Activated naive CD4-positive, alpha-beta T cell treated with anti-CD3 and anti-CD28 coated beads, Interleukin-2, amount 10 ng/mL, durations not matched to agents 7 days and 5 days (primary cell): ENCODE results near the gene PARD3.

Source experiments
- CTCF ChIA-PET: fragments of 350-600 bp; sonication (Branson Sonifier 250); formaldehyde crosslinking; loops from one replicate; lab custom pipeline; 2021; ENCODE audit warnings: antibody characterized with exemption; lab: Charles Lee
- DNase-seq: peaks from one replicate; pipeline ENCODE4 v3.0.0-alpha.2; 2020
- H3K27ac Mint-ChIP-seq: one replicate; pipeline ENCODE4 v1.8.0; 2021; ENCODE audit warnings: mild to moderate bottlenecking, moderate library complexity, mixed read lengths
- H3K27me3 Mint-ChIP-seq: one replicate; pipeline ENCODE4 v1.8.0; 2021; ENCODE audit warnings: mild to moderate bottlenecking, mixed read lengths
- H3K36me3 Mint-ChIP-seq: one replicate; pipeline ENCODE4 v1.8.0; 2021; ENCODE audit warnings: mixed read lengths
- H3K4me1 Mint-ChIP-seq: one replicate; pipeline ENCODE4 v1.8.0; 2021; ENCODE audit warnings: mixed read lengths
- H3K4me3 Mint-ChIP-seq: one replicate; pipeline ENCODE4 v1.8.0; 2021; ENCODE audit warnings: mild to moderate bottlenecking, moderate library complexity, mixed read lengths
- H3K9me3 Mint-ChIP-seq: one replicate; pipeline ENCODE4 v1.8.0; 2021; ENCODE audit warnings: mixed read lengths

The PARD3 gene

GRCh38 chr10:34523017-34523767 is 291.9 kb downstream of the PARD3 start:
- Mint-ChIP-seq H3K27ac (no peak overlapping the region), H3K4me1 (peaks cover 2% of the 10 kb centered on the region), H3K9me3 (no peaks in the 10 kb centered on the region), H3K27me3 (no peaks in the 10 kb centered on the region), H3K36me3 (no peaks in the 10 kb centered on the region), H3K4me3 (no peak overlapping the region)
- CTCF ChIA-PET: interaction anchor here (1.8 kb wide), 1 partner anchor 114 kb away, joined by 14 read pairs; no protein-coding TSS in a partner anchor
- no peak for DNase-seq

GRCh38 chr10:34522546-34522945 is 292.6 kb downstream of the PARD3 start:
- Mint-ChIP-seq H3K9me3 (no peaks in the 10 kb centered on the region), H3K4me3 (no peak overlapping the region), H3K27me3 (no peaks in the 10 kb centered on the region), H3K4me1 (peaks cover 2% of the 10 kb centered on the region), H3K27ac (no peak overlapping the region), H3K36me3 (no peaks in the 10 kb centered on the region)
- no peak for DNase-seq
- CTCF ChIA-PET: interaction anchor here (1.3 to 1.8 kb wide), 2 partner anchors 115 to 117 kb away, joined by 3 to 14 read pairs; no protein-coding TSS in a partner anchor

GRCh38 chr10:34520510-34520909 is 294.6 kb downstream of the PARD3 start:
- Mint-ChIP-seq H3K27me3 (no peaks in the 10 kb centered on the region), H3K36me3 (no peaks in the 10 kb centered on the region), H3K27ac (no peak overlapping the region), H3K9me3 (no peaks in the 10 kb centered on the region), H3K4me3 (no peak overlapping the region), H3K4me1 (peaks cover 2% of the 10 kb centered on the region)
- DNase-seq: no peak
- CTCF ChIA-PET: interaction anchor here (1.1 kb wide), 1 partner anchor 118 kb away, joined by 4 read pairs; no protein-coding TSS in a partner anchor

GRCh38 chr10:34520084-34520483 is 295.0 kb downstream of the PARD3 start:
- CTCF ChIA-PET: interaction anchor here (1.1 kb wide), 1 partner anchor 118 kb away, joined by 4 read pairs; no protein-coding TSS in a partner anchor
- Mint-ChIP-seq H3K36me3 (no peaks in the 10 kb centered on the region), H3K27ac (no peak overlapping the region), H3K27me3 (no peaks in the 10 kb centered on the region), H3K4me3 (no peak overlapping the region), H3K9me3 (no peaks in the 10 kb centered on the region), H3K4me1 (peaks cover 2% of the 10 kb centered on the region)
- DNase-seq: no peak

- CTCF ChIA-PET: no interaction called here
- Mint-ChIP-seq H3K4me1 (no peaks in the 10 kb centered on the region), H3K36me3 (no peaks in the 10 kb centered on the region), H3K27me3 (no peaks in the 10 kb centered on the region), H3K27ac (no peak overlapping the region), H3K9me3 (no peaks in the 10 kb centered on the region), H3K4me3 (no peak overlapping the region)
- DNase-seq: no peak
Observed at GRCh38 chr10:34514290-34514689, 300.8 kb downstream of the PARD3 start.

- no peaks in the 10 kb centered on the region for H3K27me3 Mint-ChIP-seq
Observed at GRCh38 chr10:34513636-34514035, 301.5 kb downstream of the PARD3 start.

GRCh38 chr10:34507217-34507616 is 307.9 kb downstream of the PARD3 start:
- H3K36me3 Mint-ChIP-seq: no peaks in the 10 kb centered on the region
- no peaks in the 10 kb centered on the region for H3K9me3 Mint-ChIP-seq
- no peak overlapping the region for H3K27ac Mint-ChIP-seq
- no peak overlapping the region for H3K4me3 Mint-ChIP-seq
- DNase-seq: no peak
- H3K4me1 Mint-ChIP-seq: no peaks in the 10 kb centered on the region
- no peaks in the 10 kb centered on the region for H3K27me3 Mint-ChIP-seq
- CTCF ChIA-PET: no interaction called here

More at GRCh38 chr10:34513636-34514035, 301.5 kb downstream of the PARD3 start:
- no peaks in the 10 kb centered on the region for H3K36me3 Mint-ChIP-seq
- no peak overlapping the region for H3K27ac Mint-ChIP-seq
- no peaks in the 10 kb centered on the region for H3K9me3 Mint-ChIP-seq
- CTCF ChIA-PET: no interaction called here
- H3K4me1 Mint-ChIP-seq: no peaks in the 10 kb centered on the region
- DNase-seq: no peak
- H3K4me3 Mint-ChIP-seq: no peak overlapping the region

GRCh38 chr10:34506786-34507185 is 308.3 kb downstream of the PARD3 start:
- CTCF ChIA-PET: no interaction called here
- Mint-ChIP-seq H3K4me1 (no peaks in the 10 kb centered on the region), H3K36me3 (no peaks in the 10 kb centered on the region), H3K27ac (no peak overlapping the region), H3K27me3 (no peaks in the 10 kb centered on the region), H3K4me3 (no peak overlapping the region), H3K9me3 (no peaks in the 10 kb centered on the region)
- DNase-seq: no peak

- no peaks in the 10 kb centered on the region for H3K36me3 Mint-ChIP-seq
- H3K4me1 Mint-ChIP-seq: no peaks in the 10 kb centered on the region
- no peak overlapping the region for H3K27ac Mint-ChIP-seq
- H3K27me3 Mint-ChIP-seq: no peaks in the 10 kb centered on the region
- H3K4me3 Mint-ChIP-seq: no peak overlapping the region
- H3K9me3 Mint-ChIP-seq: no peaks in the 10 kb centered on the region
- DNase-seq: no peak
- CTCF ChIA-PET: no interaction called here
Observed at GRCh38 chr10:34505338-34505737, 309.8 kb downstream of the PARD3 start.

- Mint-ChIP-seq H3K27ac (no peak overlapping the region), H3K9me3 (no peaks in the 10 kb centered on the region), H3K4me3 (no peak overlapping the region), H3K27me3 (no peaks in the 10 kb centered on the region), H3K4me1 (no peaks in the 10 kb centered on the region), H3K36me3 (no peaks in the 10 kb centered on the region)
- DNase-seq: no peak
- CTCF ChIA-PET: interaction anchor here (0.6 kb wide), 1 partner anchor 389 kb away, joined by 3 read pairs; no protein-coding TSS in a partner anchor
Observed at GRCh38 chr10:34504534-34504933, 310.6 kb downstream of the PARD3 start.

GRCh38 chr10:34503704-34504103 is 311.4 kb downstream of the PARD3 start:
- Mint-ChIP-seq H3K27me3 (no peaks in the 10 kb centered on the region), H3K4me1 (no peaks in the 10 kb centered on the region), H3K27ac (no peak overlapping the region), H3K36me3 (no peaks in the 10 kb centered on the region), H3K4me3 (no peak overlapping the region), H3K9me3 (no peaks in the 10 kb centered on the region)
- no peak for DNase-seq
- CTCF ChIA-PET: no interaction called here

GRCh38 chr10:34499612-34500279 is 315.4 kb downstream of the PARD3 start:
- no peak overlapping the region for H3K4me3 Mint-ChIP-seq
- no peaks in the 10 kb centered on the region for H3K36me3 Mint-ChIP-seq
- H3K27me3 Mint-ChIP-seq: no peaks in the 10 kb centered on the region
- no peak overlapping the region for H3K27ac Mint-ChIP-seq
- no peak for DNase-seq
- H3K4me1 Mint-ChIP-seq: no peaks in the 10 kb centered on the region
- CTCF ChIA-PET: no interaction called here
- no peaks in the 10 kb centered on the region for H3K9me3 Mint-ChIP-seq

GRCh38 chr10:34498821-34499220 is 316.3 kb downstream of the PARD3 start:
- CTCF ChIA-PET: no interaction called here

GRCh38 chr10:34495938-34496337 is 319.2 kb downstream of the PARD3 start:
- DNase-seq: no peak
- no peak overlapping the region for H3K27ac Mint-ChIP-seq
- no peaks in the 10 kb centered on the region for H3K27me3 Mint-ChIP-seq
- H3K4me3 Mint-ChIP-seq: no peak overlapping the region
- no peaks in the 10 kb centered on the region for H3K36me3 Mint-ChIP-seq
- no peaks in the 10 kb centered on the region for H3K4me1 Mint-ChIP-seq
- CTCF ChIA-PET: no interaction called here
- no peaks in the 10 kb centered on the region for H3K9me3 Mint-ChIP-seq

More at GRCh38 chr10:34498821-34499220, 316.3 kb downstream of the PARD3 start:
- DNase-seq: no peak
- Mint-ChIP-seq H3K9me3 (no peaks in the 10 kb centered on the region), H3K4me3 (no peak overlapping the region), H3K36me3 (no peaks in the 10 kb centered on the region), H3K27ac (no peak overlapping the region), H3K4me1 (no peaks in the 10 kb centered on the region), H3K27me3 (no peaks in the 10 kb centered on the region)

- CTCF ChIA-PET: no interaction called here
- Mint-ChIP-seq H3K27me3 (no peaks in the 10 kb centered on the region), H3K4me3 (no peak overlapping the region), H3K9me3 (no peaks in the 10 kb centered on the region), H3K4me1 (no peaks in the 10 kb centered on the region), H3K36me3 (no peaks in the 10 kb centered on the region), H3K27ac (no peak overlapping the region)
- DNase-seq: no peak
Observed at GRCh38 chr10:34494012-34494411, 321.1 kb downstream of the PARD3 start.
